HG03460 (cell line): Measurements from ENCODE around the gene DCPS.
"Not testable (repeated sequence)": the region's sequence is repeated elsewhere in the genome, so short reads cannot be mapped to it uniquely, and the experiment has no call there.

ENCODE experiments used
- ATAC-seq: cut with Tn5 transposase; IDR thresholded peaks from one replicate; pipeline ENCODE4 v1.9.1; 2021; ENCODE audit not compliant: unreplicated experiment

The DCPS gene

GRCh38 chr11:126303623-126304456, at the start of gene DCPS:
DCPS (plus strand) TSS chr11:126304060; CDS start chr11:126304081, 21 bp downstream.
- ATAC-seq = peak; percentile 88

- ATAC-seq = no peak
Observed at GRCh38 chr11:126254819-126255218, 49.0 kb upstream of the DCPS start.

GRCh38 chr11:126255507-126255906, 48.4 kb upstream of the DCPS start:
- ATAC-seq = not testable (repeated sequence)

GRCh38 chr11:126256216-126256615, 47.6 kb upstream of the DCPS start:
- ATAC-seq = no peak

GRCh38 chr11:126257144-126257543, 46.7 kb upstream of the DCPS start:
- ATAC-seq = no peak

- ATAC-seq = no peak
Observed at GRCh38 chr11:126257764-126258163, 46.1 kb upstream of the DCPS start.

- no peak for ATAC-seq
Observed at GRCh38 chr11:126262216-126262615, 41.6 kb upstream of the DCPS start.

GRCh38 chr11:126263489-126263888, 40.4 kb upstream of the DCPS start:
- no peak for ATAC-seq

GRCh38 chr11:126265811-126266210, 38.0 kb upstream of the DCPS start:
- no peak for ATAC-seq

GRCh38 chr11:126267650-126268049, 36.2 kb upstream of the DCPS start:
- ATAC-seq = no peak

- ATAC-seq = peak; percentile 0
Observed at GRCh38 chr11:126268361-126268707, 35.5 kb upstream of the DCPS start.

- ATAC-seq = peak; percentile 99
Observed at GRCh38 chr11:126268708-126269579, 34.9 kb upstream of the DCPS start, which contains the start of the genes FOXRED1 and SRPRA. FOXRED1 (plus strand) TSS chr11:126269154; CDS start chr11:126269207, 53 bp downstream. SRPRA (minus strand) TSS chr11:126268895; CDS start chr11:126268804, 91 bp downstream.

GRCh38 chr11:126277322-126277721, 26.5 kb upstream of the DCPS start:
- no peak for ATAC-seq

- ATAC-seq = no peak
Observed at GRCh38 chr11:126277780-126278179, 26.1 kb upstream of the DCPS start.

- ATAC-seq = no peak
Observed at GRCh38 chr11:126279191-126279590, 24.7 kb upstream of the DCPS start.

GRCh38 chr11:126280595-126280994, 23.3 kb upstream of the DCPS start:
- no peak for ATAC-seq

GRCh38 chr11:126281245-126281644, 22.6 kb upstream of the DCPS start:
- ATAC-seq = no peak

GRCh38 chr11:126281666-126282175, 22.1 kb upstream of the DCPS start:
- ATAC-seq = no peak

- ATAC-seq = no peak
Observed at GRCh38 chr11:126282361-126282735, 21.5 kb upstream of the DCPS start.

- ATAC-seq = peak; percentile 68
Observed at GRCh38 chr11:126282736-126283591, 20.9 kb upstream of the DCPS start, which contains the start of gene TIRAP. TIRAP (plus strand) TSS chr11:126283093; CDS start chr11:126290895, 7,802 bp downstream.
